HuH-7 (cell line): ENCODE measurements around the gene SCN3A.
A peak's percentile ranks its signal among the peaks of the same experiment; 100 is the strongest.

Experiments used
- DNase-seq: peaks from one replicate; pipeline ENCODE4 v3.0.0; 2011; ENCODE audit warnings: low spot score

SCN3A gene

GRCh38 chr2:165055082-165055851 is 148.6 kb downstream of the SCN3A start:
- peak; percentile 26 for DNase-seq

DNA sequence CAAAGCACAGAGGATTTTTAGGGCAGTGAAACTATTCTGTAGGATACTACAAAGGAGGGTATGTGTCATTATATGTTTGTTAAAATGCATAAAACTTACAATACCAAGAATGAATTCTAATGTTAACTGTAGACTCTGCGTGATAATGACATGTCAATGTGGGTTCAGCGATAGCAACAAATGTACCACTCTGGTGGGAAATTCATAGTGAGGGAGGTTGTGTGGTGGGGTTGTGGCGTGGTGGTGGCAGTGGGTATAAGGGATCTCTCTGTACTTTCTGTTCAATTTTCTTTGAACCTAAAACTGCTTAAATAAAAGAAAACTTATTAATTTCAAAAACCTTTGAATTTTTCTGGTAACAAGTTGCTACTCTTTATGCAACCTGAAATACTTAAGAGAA is 149.2 kb downstream of the SCN3A start:
- DNase-seq = no peak

- DNase-seq = no peak
Measured at GRCh38 chr2:165044505-165045303, 159.1 kb downstream of the SCN3A start.
